HCT116 (cell line): ENCODE results near the gene DLG2. TPM values are rescaled to one million over a fixed set of nuclear protein-coding genes. Genes with fewer than 3 reads are reported as not detected.

Experiments used
- ATAC-seq: fragments of 200-7000 bp; cut with Tn5 transposase; 2 replicates; pipeline ENCODE4 v1.9.1; 2020; ENCODE audit warnings: mild to moderate bottlenecking, moderate library complexity
- BruUV-seq: library from RNA; stranded (reverse); fragments of 400-500 nt; replicated peaks from 2 replicates; lab custom pipeline; 2021; lab: Mats Ljungman, UMichigan
- CTCF ChIA-PET: fragments of 300-600 bp; sonication (Branson Sonifier 250); formaldehyde crosslinking; loops from one replicate; lab custom pipeline; 2021; ENCODE audit warnings: antibody characterized with exemption; lab: Charles Lee
- POLR2A ChIA-PET: fragments of 300-600, 350-600 bp; sonication (Branson Sonifier 250); formaldehyde crosslinking; loops from one replicate; lab custom pipeline; 2021; ENCODE audit warnings: antibody characterized with exemption; lab: Charles Lee
- RAD21 ChIA-PET, 2 experiments: fragments of 300-600 bp; sonication (Branson Sonifier 250); formaldehyde crosslinking; loops; one replicate each; lab custom pipeline; 2023; ENCODE audit warnings: low total read pairs in 2 of 2; ENCODE audit not compliant: uncharacterized antibody in 2 of 2, unreplicated experiment in 2 of 2, low non-redundant PET in 1 of 2; lab: Charles Lee
- DNase-seq: peaks from one replicate; pipeline ENCODE4 v3.0.0-alpha.2; 2010; ENCODE audit warnings: low read depth, low spot score
- H2AFZ ChIP-seq: fragments of 200-600 bp; shearing (Covaris generic), sonication (generic); 2 replicates; pipeline ENCODE4 v1.6.1; 2017; ENCODE audit warnings: low read depth, mixed run types, mixed read lengths, antibody characterized with exemption, low read length; ENCODE audit not compliant: poor library complexity, severe bottlenecking
- H3K27ac ChIP-seq: 2 replicates; pipeline ENCODE4 v1.5.1; 2012; ENCODE audit warnings: low read depth, low read length
- H3K27me3 ChIP-seq: fragments of 200-600 bp; sonication (generic); 2 replicates; pipeline ENCODE4 v1.6.1; 2016; ENCODE audit warnings: mixed run types, low read length, mixed read lengths; ENCODE audit not compliant: insufficient read depth
- H3K36me3 ChIP-seq, 2 experiments: fragments of 200-500 bp in 1 of 2; fragments of 200-600 bp in 1 of 2; sonication (Bioruptor generic) in 1 of 2; sonication (generic) in 1 of 2; 2 replicates each; pipeline versions ENCODE4 v1.5.1 to v1.6.1; 2014 to 2016; ENCODE audit warnings: low read length in 2 of 2, inconsistent platforms in 1 of 2, mixed read lengths in 1 of 2, mixed run types in 1 of 2; ENCODE audit not compliant: insufficient read depth in 2 of 2, control insufficient read depth in 1 of 2
- H3K4me1 ChIP-seq, 2 experiments: fragments of 200-600 bp in 1 of 2; sonication (generic) in 1 of 2; 2 replicates each; pipeline versions ENCODE4 v1.5.1 to v1.6.1; 2012 to 2017; ENCODE audit warnings: low read length in 2 of 2, inconsistent platforms in 1 of 2, mild to moderate bottlenecking in 1 of 2, mixed read lengths in 1 of 2, mixed run types in 1 of 2, moderate library complexity in 1 of 2; ENCODE audit not compliant: insufficient read depth in 2 of 2, control insufficient read depth in 1 of 2
- H3K4me2 ChIP-seq: fragments of 200-600 bp; sonication (generic); 2 replicates; pipeline ENCODE4 v1.6.1; 2017; ENCODE audit warnings: mixed run types, low read length, mixed read lengths
- H3K4me3 ChIP-seq, 2 experiments: fragments of 200-600 bp in 1 of 2; sonication (generic) in 1 of 2; replicated peaks in 1 of 2; 2 replicates each; pipeline ENCODE4 v1.5.1; 2011 to 2016; ENCODE audit warnings: low read length in 2 of 2, control low read depth in 1 of 2, low read depth in 1 of 2, mild to moderate bottlenecking in 1 of 2, mixed read lengths in 1 of 2, mixed run types in 1 of 2
- H3K79me2 ChIP-seq: fragments of 200-600 bp; sonication (generic); 2 replicates; pipeline ENCODE4 v1.6.1; 2017; ENCODE audit warnings: mild to moderate bottlenecking, mixed run types, low read length, moderate library complexity, mixed read lengths; ENCODE audit not compliant: insufficient read depth
- H3K9ac ChIP-seq: fragments of 200-600 bp; sonication (generic); 2 replicates; pipeline ENCODE4 v1.6.1; 2016; ENCODE audit warnings: low read length, mixed read lengths
- H3K9me2 ChIP-seq: fragments of 200-600 bp; sonication (generic), shearing (Covaris generic); 2 replicates; pipeline ENCODE4 v1.6.1; 2017; ENCODE audit warnings: mixed run types, mild to moderate bottlenecking, moderate library complexity; ENCODE audit not compliant: insufficient read depth
- H3K9me3 ChIP-seq, 2 experiments: fragments of 200-500 bp in 1 of 2; fragments of 200-600 bp in 1 of 2; sonication (Bioruptor generic) in 1 of 2; sonication (generic) in 1 of 2; 2 replicates each; pipeline ENCODE4 v1.6.1; 2014 to 2017; ENCODE audit warnings: low read length in 2 of 2, mixed read lengths in 2 of 2, inconsistent platforms in 1 of 2, low read depth in 1 of 2, mild to moderate bottlenecking in 1 of 2, mixed run types in 1 of 2, moderate library complexity in 1 of 2; ENCODE audit not compliant: control insufficient read depth in 1 of 2, insufficient read depth in 1 of 2
- H4K20me1 ChIP-seq: fragments of 200-600 bp; sonication (generic), shearing (Covaris generic); 2 replicates; pipeline ENCODE4 v1.6.1; 2017; ENCODE audit warnings: mixed run types, mild to moderate bottlenecking, moderate library complexity; ENCODE audit not compliant: insufficient read depth
- ATF3 ChIP-seq: IDR thresholded peaks from 2 replicates; pipeline ENCODE4 v1.6.1; 2012
- CBX3 ChIP-seq: IDR thresholded peaks from 2 replicates; pipeline ENCODE4 v1.6.1; 2012; ENCODE audit warnings: low read depth
- FOSL1 ChIP-seq: IDR thresholded peaks from 2 replicates; pipeline ENCODE4 v1.6.1; 2012; ENCODE audit warnings: low read depth
- POLR2AphosphoS5 ChIP-seq: IDR thresholded peaks from 2 replicates; pipeline ENCODE4 v1.6.1; 2011; ENCODE audit warnings: mild to moderate bottlenecking, low read depth, low read length, moderate library complexity
- RAD21 ChIP-seq: IDR thresholded peaks from 2 replicates; pipeline ENCODE4 v1.6.1; 2012; ENCODE audit warnings: low read depth, mild to moderate bottlenecking
- ZNF274 ChIP-seq: fragments of 200-500 bp; sonication (Bioruptor generic); IDR thresholded peaks from 2 replicates; pipeline ENCODE4 v1.6.1; 2014; ENCODE audit warnings: mild to moderate bottlenecking, low read depth, low read length, inconsistent platforms
- intact Hi-C: fragments of 100-400 bp; cut with micrococcal nuclease; formaldehyde crosslinking; loops from 2 replicates; pipeline ENCODE4 v1.10.0; 2022
- total RNA-seq: library from RNA; stranded (reverse); gene quantifications from one replicate; pipeline ENCODE4 v1.2.1, GENCODE V29; 2021; ENCODE audit not compliant: unreplicated experiment

The DLG2 gene
- total RNA-seq, 1 experiment from 2014 or later, result 2.4 TPM

- no peak overlapping the region for H2AFZ ChIP-seq
- H3K4me1 ChIP-seq, result no peaks in the 10 kb centered on the region
- no TSS peak for BruUV-seq
- H3K9me2 ChIP-seq, result no peaks in the 10 kb centered on the region
- intact Hi-C loops, result no loop called here
- no peak for TF ChIP-seq FOSL1
- no peak for TF ChIP-seq CBX3
- peak; percentile 19; the same call in 1 of the 2 replicates for TF ChIP-seq RAD21
- TF ChIP-seq ZNF274, result no peak
- TF ChIP-seq POLR2AphosphoS5, result no peak
- no peaks in the 10 kb centered on the region; the same call in 1 of the 2 replicates for H4K20me1 ChIP-seq
- H3K27me3 ChIP-seq, result peaks cover 4% of the 10 kb centered on the region; the same call in 1 of the 2 replicates
- ATAC-seq (no peak), DNase-seq (no peak)
- no peaks in the 10 kb centered on the region for H3K79me2 ChIP-seq
- no peak overlapping the region for H3K9ac ChIP-seq
- no peak overlapping the region for H3K4me2 ChIP-seq
- ChIA-PET POLR2A (no interaction called here), CTCF (no interaction called here), RAD21 (no interaction called here)
- no peak overlapping the region for H3K27ac ChIP-seq
- no peaks in the 10 kb centered on the region for H3K36me3 ChIP-seq
- H3K4me3 ChIP-seq, result no peak overlapping the region
- no peaks in the 10 kb centered on the region for H3K9me3 ChIP-seq
These were observed 904.5 kb downstream of the DLG2 start for GRCh38 chr11:84722583-84723108.

DNA sequence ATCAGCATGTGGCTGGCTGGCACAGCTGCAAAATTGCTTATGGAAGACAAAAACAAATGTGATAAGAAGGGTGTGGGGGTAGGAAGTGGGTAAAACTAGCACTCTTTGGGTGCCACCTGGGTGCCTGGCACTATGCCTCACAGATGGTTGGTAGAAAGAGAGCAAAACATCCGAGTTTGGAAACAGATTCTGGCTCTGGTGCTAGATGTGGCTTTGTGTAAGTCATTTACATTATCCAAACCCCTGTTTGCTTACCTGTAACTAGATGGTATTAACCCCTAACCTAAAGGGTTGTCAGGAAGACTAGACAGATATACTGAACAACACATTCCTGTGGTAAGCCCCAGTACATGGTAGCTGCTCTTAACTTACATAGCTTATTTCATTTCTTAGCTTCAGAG lies 905.6 kb downstream of the DLG2 start:
- Histone ChIP-seq H4K20me1 (no peaks in the 10 kb centered on the region; the same call in 1 of the 2 replicates), H3K4me2 (no peak overlapping the region), H3K9ac (no peak overlapping the region), H3K4me3 (no peak overlapping the region), H3K4me1 (no peaks in the 10 kb centered on the region), H3K36me3 (no peaks in the 10 kb centered on the region), H3K27ac (no peak overlapping the region), H2AFZ (no peak overlapping the region), H3K27me3 (peaks cover 4% of the 10 kb centered on the region; the same call in 1 of the 2 replicates), H3K79me2 (no peaks in the 10 kb centered on the region), H3K9me2 (no peaks in the 10 kb centered on the region), H3K9me3 (no peaks in the 10 kb centered on the region)
- DNase-seq (no peak), ATAC-seq (no peak)
- intact Hi-C loops, result no loop called here
- TF ChIP-seq ATF3, result no peak
- RAD21 ChIA-PET, result no interaction called here
- CTCF ChIA-PET, result no interaction called here
- no TSS peak for BruUV-seq
- POLR2A ChIA-PET, result no interaction called here
